Breast epithelium (tissue), 4 donors: ENCODE measurements around the gene SLC35E2B. TPM values are rescaled to one million over a fixed set of nuclear protein-coding genes. Genes with fewer than 3 reads are reported as not detected.
A peak's percentile ranks its signal among the peaks of the same experiment; 100 is the strongest.
"Not testable (repeated sequence)": the region's sequence is repeated elsewhere in the genome, so short reads cannot be mapped to it uniquely, and the experiment has no call there.

ENCODE experiments used
- DNase-seq, 2 donors: peaks; one replicate each; pipeline ENCODE4 v3.0.0-alpha.2; 2019; ENCODE audit warnings: low spot score in 2 of 2
- H3K27ac ChIP-seq, 2 donors: fragments of 200-600 bp; sonication (generic) in 1 of 2; one replicate each; pipeline ENCODE4 v1.5.1; 2016 to 2019; ENCODE audit warnings: mild to moderate bottlenecking in 1 of 2
- H3K27me3 ChIP-seq, 2 donors: fragments of 200-600 bp; sonication (generic) in 1 of 2; one replicate each; pipeline versions ENCODE4 v1.5.1 to v1.6.0; 2017 to 2019; ENCODE audit warnings: control low read depth in 1 of 2, mild to moderate bottlenecking in 1 of 2
- H3K36me3 ChIP-seq: fragments of 200-600 bp; one replicate; pipeline ENCODE4 v1.5.1; 2019
- H3K4me1 ChIP-seq, 2 donors: fragments of 200-600 bp; sonication (generic); one replicate each; pipeline ENCODE4 v1.5.1; 2016 to 2019; ENCODE audit warnings: control low read depth in 1 of 2
- H3K4me3 ChIP-seq, 3 donors: fragments of 200-600 bp; sonication (generic); 1 replicate in 2 of 3; 2 replicates in 1 of 3; pipeline ENCODE4 v1.5.1; 2016 to 2019; ENCODE audit warnings: mild to moderate bottlenecking in 3 of 3, moderate library complexity in 2 of 3
- H3K9me3 ChIP-seq, 2 donors: fragments of 200-600 bp; sonication (generic) in 1 of 2; one replicate each; pipeline ENCODE4 v1.5.1; 2016 to 2019; ENCODE audit warnings: control low read depth in 1 of 2
- CTCF ChIP-seq, 3 donors: fragments of 450-650 bp; IDR thresholded peaks; one replicate each; pipeline ENCODE4 v1.5.1; 2016 to 2017; ENCODE audit warnings: antibody characterized with exemption in 3 of 3, mild to moderate bottlenecking in 3 of 3, moderate library complexity in 3 of 3
- POLR2A ChIP-seq: fragments of 450-650 bp; IDR thresholded peaks from one replicate; pipeline ENCODE4 v1.6.1; 2016; ENCODE audit warnings: antibody characterized with exemption, mild to moderate bottlenecking, moderate library complexity
- POLR2AphosphoS5 ChIP-seq, 3 donors: sonication (generic); formaldehyde crosslinking; IDR thresholded peaks; one replicate each; pipeline ENCODE4 v1.6.1; 2017; ENCODE audit warnings: antibody characterized with exemption in 3 of 3
- intact Hi-C: fragments of 100-400 bp; cut with DNase I; formaldehyde crosslinking; loops from one replicate; pipeline ENCODE4 v1.15.1; 2023; ENCODE audit warnings: low total_unique reads
- total RNA-seq, 3 donors: library from RNA; depleted of rRNA; stranded (reverse); fragments of >200 nt; gene quantifications; one replicate each; pipeline ENCODE4 v1.1.0, GENCODE V29; 2016

SLC35E2B gene
- total RNA-seq, 3 donors from 2014 or later, result 37.3 to 96.4 (median 45.6) TPM

GRCh38 chr1:1677718-1678580, 14.6 kb downstream of the SLC35E2B start:
- no peaks in the 10 kb centered on the region for H3K27me3 ChIP-seq
- peaks cover 0 to 12% of the 10 kb centered on the region in 2 donors for H3K4me1 ChIP-seq
- TF ChIP-seq POLR2AphosphoS5 (IDR thresholded peaks at IDR 0.05), result no peak
- TF ChIP-seq CTCF (IDR thresholded peaks at IDR 0.05), result no peak
- TF ChIP-seq POLR2A, result no peak
- no peaks in the 10 kb centered on the region for H3K9me3 ChIP-seq
- DNase-seq, result peak in 1 of 2 donors; percentile 20
- H3K36me3 ChIP-seq, result no peaks in the 10 kb centered on the region
- peak overlapping the region in 2 of 3 donors; percentile 17 to 39 for H3K4me3 ChIP-seq
- intact Hi-C loops, result no loop called here
- H3K27ac ChIP-seq, result peak overlapping the region; percentile 79 to 89

- H3K27me3 ChIP-seq, H3K9me3 ChIP-seq, H3K4me3 ChIP-seq, H3K27ac ChIP-seq, intact Hi-C loops, H3K36me3 ChIP-seq, DNase-seq: not testable (repeated sequence)
- peaks cover 0 to 12% of the 10 kb centered on the region in 2 donors for H3K4me1 ChIP-seq
Measured at GRCh38 chr1:1676087-1676486, 16.5 kb downstream of the SLC35E2B start.

- H3K27ac ChIP-seq, DNase-seq, H3K9me3 ChIP-seq, intact Hi-C loops, H3K4me3 ChIP-seq, H3K27me3 ChIP-seq, H3K36me3 ChIP-seq: not testable (repeated sequence)
- peaks cover 0 to 12% of the 10 kb centered on the region in 2 donors for H3K4me1 ChIP-seq
Measured at GRCh38 chr1:1675218-1675617, 17.4 kb downstream of the SLC35E2B start.

GRCh38 chr1:1674806-1675205, 17.8 kb downstream of the SLC35E2B start:
- H3K9me3 ChIP-seq, H3K4me3 ChIP-seq, intact Hi-C loops: not testable (repeated sequence)

GRCh38 chr1:1672181-1672965, 20.2 kb downstream of the SLC35E2B start:
- no peak overlapping the region for H3K4me3 ChIP-seq
- H3K27me3 ChIP-seq, result no peaks in the 10 kb centered on the region
- DNase-seq, result no peak
- H3K4me1 ChIP-seq, result no peaks in the 10 kb centered on the region
- no peak overlapping the region for H3K27ac ChIP-seq
- no peaks in the 10 kb centered on the region for H3K9me3 ChIP-seq
- intact Hi-C loops, result no loop called here
- TF ChIP-seq CTCF (IDR thresholded peaks at IDR 0.05) (no peak), POLR2AphosphoS5 (IDR thresholded peaks at IDR 0.05) (no peak), POLR2A (no peak)
- H3K36me3 ChIP-seq, result no peaks in the 10 kb centered on the region

More at GRCh38 chr1:1674806-1675205, 17.8 kb downstream of the SLC35E2B start:
- H3K4me1 ChIP-seq, result peaks cover 0 to 12% of the 10 kb centered on the region in 2 donors
- not testable (repeated sequence) for H3K27me3 ChIP-seq, H3K36me3 ChIP-seq, H3K27ac ChIP-seq
- peak in 1 of 2 donors; percentile 12 for DNase-seq

GRCh38 chr1:1671365-1672119, 21.1 kb downstream of the SLC35E2B start:
- Histone ChIP-seq H3K27ac (no peak overlapping the region), H3K27me3 (no peaks in the 10 kb centered on the region), H3K36me3 (no peaks in the 10 kb centered on the region), H3K4me3 (no peak overlapping the region), H3K4me1 (no peaks in the 10 kb centered on the region), H3K9me3 (no peaks in the 10 kb centered on the region)
- intact Hi-C loops, result no loop called here
- TF ChIP-seq POLR2A (no peak), POLR2AphosphoS5 (IDR thresholded peaks at IDR 0.05) (no peak), CTCF (IDR thresholded peaks at IDR 0.05) (no peak)
- DNase-seq, result no peak
